Parathyroid adenoma (tissue), 2 donors: Measurements from ENCODE around the gene CASP9.

ENCODE experiments used
- H2AFZ ChIP-seq: fragments of 300-600 bp; sonication (generic); one replicate; pipeline ENCODE4 v1.7.0; 2017; ENCODE audit warnings: antibody characterized with exemption, mild to moderate bottlenecking
- H3K27ac ChIP-seq: fragments of 300-600 bp; sonication (generic); one replicate; pipeline ENCODE4 v1.7.0; 2017
- H3K27me3 ChIP-seq: fragments of 300-600 bp; sonication (generic); one replicate; pipeline ENCODE4 v1.7.0; 2017; ENCODE audit warnings: low read length; ENCODE audit not compliant: control insufficient read depth, insufficient read depth
- H3K36me3 ChIP-seq: fragments of 300-600 bp; sonication (generic); one replicate; pipeline ENCODE4 v1.7.0; 2017; ENCODE audit warnings: low read length; ENCODE audit not compliant: control insufficient read depth, insufficient read depth
- H3K4me1 ChIP-seq: fragments of 300-600 bp; sonication (generic); one replicate; pipeline ENCODE4 v1.7.0; 2017; ENCODE audit warnings: control low read depth
- H3K4me2 ChIP-seq: fragments of 300-600 bp; sonication (generic); one replicate; pipeline ENCODE4 v1.7.0; 2017; ENCODE audit warnings: low read length
- H3K4me3 ChIP-seq: fragments of 300-600 bp; sonication (generic); one replicate; pipeline ENCODE4 v1.7.0; 2017; ENCODE audit warnings: low read depth, low read length
- H3K79me2 ChIP-seq: fragments of 300-600 bp; sonication (generic); one replicate; pipeline ENCODE4 v1.7.0; 2017; ENCODE audit warnings: control low read depth
- H3K9ac ChIP-seq: fragments of 300-600 bp; sonication (generic); one replicate; pipeline ENCODE4 v1.7.0; 2017; ENCODE audit warnings: mild to moderate bottlenecking
- H3K9me3 ChIP-seq: fragments of 300-600 bp; sonication (generic); one replicate; pipeline ENCODE4 v1.7.0; 2017; ENCODE audit warnings: low read length; ENCODE audit not compliant: control insufficient read depth
- TF ChIP-seq, protein P1 (sequence below): fragments of 300-600 bp; sonication (generic); IDR thresholded peaks from one replicate; pipeline ENCODE4 v1.7.0; 2017; ENCODE audit warnings: antibody characterized with exemption, mild to moderate bottlenecking
- donor health status: primary hyperparathyroidism.

Gene CASP9

DNA sequence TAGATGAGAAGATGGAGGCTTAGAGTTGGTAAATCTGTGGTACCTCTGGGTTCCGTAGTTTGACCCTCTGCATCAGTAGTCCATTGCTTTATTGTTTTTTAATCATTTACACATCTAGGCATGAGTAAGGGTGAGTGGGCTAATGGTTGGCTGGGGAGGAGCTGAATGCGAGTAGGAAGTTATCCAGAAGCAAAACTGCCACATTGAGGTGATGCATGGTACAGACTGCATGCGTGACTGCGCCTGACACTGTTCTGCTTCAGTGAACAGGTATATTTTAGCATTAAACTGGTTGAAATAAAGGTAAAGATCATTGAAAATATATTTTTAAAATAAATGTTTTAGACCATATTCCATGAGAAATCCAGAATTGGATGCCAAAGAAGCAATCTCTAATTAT is 7.0 kb upstream of the CASP9 start:
- Histone ChIP-seq H3K79me2 (peaks cover 5% of the 10 kb centered on the region), H3K4me1 (no peaks in the 10 kb centered on the region), H3K4me3 (no peak overlapping the region), H3K36me3 (no peaks in the 10 kb centered on the region), H3K4me2 (no peak overlapping the region), H2AFZ (no peak overlapping the region), H3K9me3 (no peaks in the 10 kb centered on the region), H3K9ac (no peak overlapping the region), H3K27me3 (no peaks in the 10 kb centered on the region), H3K27ac (no peak overlapping the region)
- TF ChIP-seq, protein P1, sequence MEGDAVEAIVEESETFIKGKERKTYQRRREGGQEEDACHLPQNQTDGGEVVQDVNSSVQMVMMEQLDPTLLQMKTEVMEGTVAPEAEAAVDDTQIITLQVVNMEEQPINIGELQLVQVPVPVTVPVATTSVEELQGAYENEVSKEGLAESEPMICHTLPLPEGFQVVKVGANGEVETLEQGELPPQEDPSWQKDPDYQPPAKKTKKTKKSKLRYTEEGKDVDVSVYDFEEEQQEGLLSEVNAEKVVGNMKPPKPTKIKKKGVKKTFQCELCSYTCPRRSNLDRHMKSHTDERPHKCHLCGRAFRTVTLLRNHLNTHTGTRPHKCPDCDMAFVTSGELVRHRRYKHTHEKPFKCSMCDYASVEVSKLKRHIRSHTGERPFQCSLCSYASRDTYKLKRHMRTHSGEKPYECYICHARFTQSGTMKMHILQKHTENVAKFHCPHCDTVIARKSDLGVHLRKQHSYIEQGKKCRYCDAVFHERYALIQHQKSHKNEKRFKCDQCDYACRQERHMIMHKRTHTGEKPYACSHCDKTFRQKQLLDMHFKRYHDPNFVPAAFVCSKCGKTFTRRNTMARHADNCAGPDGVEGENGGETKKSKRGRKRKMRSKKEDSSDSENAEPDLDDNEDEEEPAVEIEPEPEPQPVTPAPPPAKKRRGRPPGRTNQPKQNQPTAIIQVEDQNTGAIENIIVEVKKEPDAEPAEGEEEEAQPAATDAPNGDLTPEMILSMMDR, result no peak

- TF ChIP-seq, protein P1, result no peak
- H2AFZ ChIP-seq, result peak within 1 kb of the TSS; percentile 90
- H3K9ac ChIP-seq, result peak within 1 kb of the TSS; percentile 72
- H3K4me3 ChIP-seq, result peak within 1 kb of the TSS; percentile 92
- H3K27me3 ChIP-seq, result no peaks in the 10 kb centered on the region
- peaks cover 8% of the 10 kb centered on the region for H3K79me2 ChIP-seq
- H3K9me3 ChIP-seq, result no peaks in the 10 kb centered on the region
- no peaks in the 10 kb centered on the region for H3K36me3 ChIP-seq
- H3K4me2 ChIP-seq, result peak within 1 kb of the TSS; percentile 95
- peak within 1 kb of the TSS; percentile 87 for H3K27ac ChIP-seq
- peaks cover 3% of the 10 kb centered on the region for H3K4me1 ChIP-seq
Measured at GRCh38 chr1:15526490-15527339, 2.7 kb upstream of the CASP9 start, which contains the start of gene DNAJC16. Gene DNAJC16 (plus strand): TSS chr1:15526848. CDS start chr1:15529106, 2,258 bp downstream.

DNA sequence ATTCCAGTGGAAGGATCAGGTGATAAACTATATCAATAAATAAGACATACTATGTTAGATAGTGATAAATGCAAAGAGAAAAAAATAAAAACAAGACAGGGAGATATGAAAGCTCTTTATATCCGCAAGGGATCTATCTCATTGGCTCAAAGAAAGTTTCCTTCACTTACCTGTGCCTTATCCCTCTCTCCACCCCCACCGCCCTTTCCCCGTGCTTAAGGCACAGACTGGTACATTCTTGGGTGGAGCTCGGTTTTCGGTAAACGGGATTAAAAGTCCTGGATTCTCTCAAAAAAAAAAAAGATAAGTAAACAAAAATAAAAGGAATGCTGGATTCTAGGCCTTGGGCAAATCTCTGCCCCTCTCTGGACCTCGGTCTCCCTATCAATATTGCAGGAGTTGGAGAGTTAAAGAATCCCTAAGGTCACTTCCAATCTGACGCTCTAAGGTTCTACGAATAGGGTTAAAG is 2.0 kb upstream of the CASP9 start:
- no peak overlapping the region for H3K9ac ChIP-seq
- H3K4me1 ChIP-seq, result peaks cover 3% of the 10 kb centered on the region
- no peaks in the 10 kb centered on the region for H3K36me3 ChIP-seq
- peak overlapping the region; percentile 87 for H3K27ac ChIP-seq
- peaks cover 8% of the 10 kb centered on the region for H3K79me2 ChIP-seq
- H3K9me3 ChIP-seq, result no peaks in the 10 kb centered on the region
- peak overlapping the region; percentile 92 for H3K4me3 ChIP-seq
- peak overlapping the region; percentile 58 for H2AFZ ChIP-seq
- peak overlapping the region; percentile 95 for H3K4me2 ChIP-seq
- H3K27me3 ChIP-seq, result no peaks in the 10 kb centered on the region
- TF ChIP-seq, protein P1, result no peak

DNA sequence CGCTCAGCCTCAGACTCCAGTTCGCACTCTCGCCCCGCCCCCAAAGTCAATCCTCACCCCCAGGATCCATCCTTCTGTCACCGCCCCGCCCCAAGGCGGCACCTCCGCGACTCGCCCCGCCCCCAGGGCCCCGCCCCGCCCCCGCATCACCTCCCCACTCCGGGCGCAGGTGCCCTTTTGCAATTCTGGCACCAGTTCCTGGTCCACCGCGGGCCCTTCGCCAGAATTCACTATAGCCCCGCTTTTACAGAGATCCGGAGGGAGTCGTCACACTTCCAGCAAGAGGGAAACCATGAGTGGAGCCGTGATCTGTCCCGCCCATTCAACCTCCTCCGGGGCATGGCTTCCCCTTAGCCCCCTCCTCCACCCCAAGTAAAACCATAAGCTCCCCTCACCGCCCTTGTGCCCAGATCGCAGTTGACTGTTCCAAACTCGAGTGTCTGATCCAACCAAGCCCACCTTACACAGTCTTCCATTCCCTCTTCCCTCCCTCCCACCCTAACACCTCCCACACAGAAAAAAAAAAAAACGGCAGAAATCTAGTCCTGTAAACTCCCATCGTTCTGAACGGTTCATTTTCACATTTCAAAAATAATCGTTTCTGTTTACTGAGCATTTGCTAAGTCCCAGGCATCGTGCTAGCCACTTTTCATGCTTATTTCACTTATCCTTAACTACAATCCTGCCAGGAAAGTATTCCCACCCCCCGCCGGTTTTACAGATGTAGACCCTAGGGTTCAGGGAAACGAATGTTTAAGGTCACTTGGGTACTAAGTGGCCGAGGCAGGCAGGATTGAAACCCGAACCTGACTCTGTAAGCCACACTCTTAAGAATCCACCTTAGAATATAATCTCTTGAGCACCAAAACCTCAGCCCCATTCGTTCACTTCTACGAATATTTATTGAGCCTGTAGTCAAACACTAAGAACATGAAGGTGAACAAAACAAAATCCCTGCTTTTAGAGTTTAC is 1.3 kb upstream of the CASP9 start:
- H3K36me3 ChIP-seq, result no peaks in the 10 kb centered on the region
- peaks cover 3% of the 10 kb centered on the region for H3K4me1 ChIP-seq
- H3K9ac ChIP-seq, result no peak overlapping the region
- H3K27ac ChIP-seq, result peak overlapping the region; percentile 87
- TF ChIP-seq, protein P1, result no peak
- no peaks in the 10 kb centered on the region for H3K27me3 ChIP-seq
- peaks cover 6% of the 10 kb centered on the region for H3K79me2 ChIP-seq
- H3K4me3 ChIP-seq, result peak overlapping the region; percentile 92
- no peaks in the 10 kb centered on the region for H3K9me3 ChIP-seq
- H3K4me2 ChIP-seq, result peak overlapping the region; percentile 95
- H2AFZ ChIP-seq, result peak overlapping the region; percentile 58
